Thymus (tissue), 14 donors: ENCODE data around the gene RBM24. TPM values are rescaled to one million over a fixed set of nuclear protein-coding genes. Genes with fewer than 3 reads are reported as not detected.

Source experiments
- DNase-seq, 9 donors: peaks; one replicate each; pipeline ENCODE4 v3.0.0-alpha.2; 2013; ENCODE audit warnings: low spot score in 9 of 9, low read depth in 6 of 9, missing footprints in 1 of 9
- H3K27ac ChIP-seq, 2 donors: one replicate each; pipeline ENCODE4 v1.5.1; 2013; ENCODE audit warnings: control low read depth in 1 of 2, low read depth in 1 of 2, low read length in 1 of 2, mild to moderate bottlenecking in 1 of 2, moderate library complexity in 1 of 2
- H3K27me3 ChIP-seq, 2 donors: one replicate each; pipeline ENCODE4 v1.5.1; 2013; ENCODE audit warnings: low read length in 1 of 2; ENCODE audit not compliant: control insufficient read depth in 2 of 2, insufficient read depth in 1 of 2
- H3K36me3 ChIP-seq, 2 donors: one replicate each; pipeline ENCODE4 v1.5.1; 2013; ENCODE audit warnings: low read length in 1 of 2, mild to moderate bottlenecking in 1 of 2, moderate library complexity in 1 of 2; ENCODE audit not compliant: control insufficient read depth in 2 of 2, insufficient read depth in 2 of 2
- H3K4me1 ChIP-seq, 2 donors: one replicate each; pipeline ENCODE4 v1.5.1; 2013; ENCODE audit warnings: low read length in 2 of 2; ENCODE audit not compliant: control insufficient read depth in 2 of 2, insufficient read depth in 2 of 2
- H3K4me3 ChIP-seq, 2 donors: one replicate each; pipeline ENCODE4 v1.5.1; 2013; ENCODE audit warnings: low read length in 2 of 2, control low read depth in 1 of 2, mild to moderate bottlenecking in 1 of 2
- H3K9me3 ChIP-seq, 2 donors: one replicate each; pipeline ENCODE4 v1.5.1; 2013; ENCODE audit warnings: low read length in 1 of 2, mild to moderate bottlenecking in 1 of 2; ENCODE audit not compliant: control insufficient read depth in 2 of 2, insufficient read depth in 1 of 2
- WGBS: extraction: QIAGEN DNeasy Blood & Tissue Kit; methylation state at CpG from one replicate; pipeline ENCODE4 v1.1.7; 2013; 5-methylcytosine and 5-hydroxymethylcytosine counted together
- long read RNA-seq, 10 donors: transcript quantifications; one replicate each; lab custom pipeline, GENCODE V29; 2026
- polyA plus RNA-seq: library from polyadenylated mRNA; stranded (reverse); fragments of 200-250 nt; gene quantifications from one replicate; pipeline ENCODE4 v1.2.3, GENCODE V29; 2013
- total RNA-seq: library from RNA; stranded (reverse); fragments of 120-200 nt; gene quantifications from one replicate; pipeline ENCODE4 v1.2.4, GENCODE V29; 2013
- donor health status: healthy.

RBM24 gene
- total RNA-seq (0.99 TPM), polyA plus RNA-seq (2.0 TPM)
- long read RNA-seq, donor 1: 0 reads
- long read RNA-seq, donor 2: 0 reads
- long read RNA-seq, donor 3, partial matches to known transcripts: 0 of 1 reads
- long read RNA-seq, donor 3, other reads (novel, unspliced or antisense): 0 of 1 reads
- long read RNA-seq, donor 4: 0 reads
- long read RNA-seq, donor 5, partial matches to known transcripts: 0 of 1 reads
- long read RNA-seq, donor 5, other reads (novel, unspliced or antisense): 0 of 1 reads
- long read RNA-seq, donor 6: 0 reads
- long read RNA-seq, donor 7: 0 reads
- long read RNA-seq, donor 8: 0 reads
- long read RNA-seq, donor 9: 0 reads
- long read RNA-seq, donor 10: 0 reads

DNA sequence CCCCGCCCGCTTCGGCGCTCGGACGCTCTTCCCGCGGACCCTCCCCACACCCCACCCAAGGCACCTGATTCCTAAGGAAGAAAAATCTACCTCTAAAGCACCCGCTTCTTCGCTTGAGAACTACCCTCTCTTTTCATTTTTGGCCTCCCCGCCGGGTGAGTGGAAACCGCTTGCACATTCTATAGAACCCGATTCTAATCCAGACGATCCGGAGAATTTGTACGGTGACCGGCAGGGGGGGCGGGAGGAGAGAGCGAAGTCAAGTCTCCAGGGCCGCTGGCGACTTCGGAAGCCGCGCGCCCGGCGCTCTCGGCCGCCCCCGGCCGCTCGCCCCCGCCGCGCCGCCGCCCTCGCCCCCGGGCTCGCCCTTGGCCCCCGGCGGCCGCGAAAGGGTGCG, at the start of gene RBM24:
Gene RBM24 (plus strand): TSS at position 262 of the 397 bp plus-strand sequence. CDS start 221 bp downstream, outside the sequence.
- H3K4me1 ChIP-seq: peaks cover 3 to 5% of the 10 kb centered on the region in 2 donors
- H3K27me3 ChIP-seq: peaks cover 30 to 58% of the 10 kb centered on the region in 2 donors
- peak within 1 kb of the TSS; percentile 37 for H3K4me3 ChIP-seq
- peak in 3 of 9 donors; percentile 8 to 45 (median 15) for DNase-seq
- H3K27ac ChIP-seq: no peak within 1 kb of the TSS
- WGBS: 1% methylated on average over 46 of the region's 46 CpGs
- no peaks in the 10 kb centered on the region for H3K9me3 ChIP-seq
- H3K36me3 ChIP-seq: no peaks in the 10 kb centered on the region

DNA sequence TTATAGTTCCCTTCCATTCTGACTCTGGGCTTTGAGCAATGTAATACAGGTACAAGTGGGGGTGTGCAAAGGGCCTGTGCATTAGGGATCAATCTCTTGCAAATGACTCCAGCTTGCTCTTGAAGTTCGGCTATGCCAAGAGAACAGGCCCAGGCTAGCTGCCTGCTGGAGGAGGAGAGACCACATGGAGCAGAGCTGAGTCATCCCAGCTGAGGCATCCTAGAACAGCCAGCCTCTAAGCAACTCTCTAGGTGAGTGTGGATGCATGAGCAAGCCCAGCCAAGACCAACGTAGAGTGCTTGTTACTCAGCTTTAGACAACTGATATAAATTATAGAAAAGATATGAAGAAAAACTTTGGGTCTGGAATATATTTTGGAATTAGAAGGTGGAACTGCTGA, 47.6 kb upstream of the RBM24 start:
- Histone ChIP-seq H3K9me3 (no peaks in the 10 kb centered on the region), H3K4me3 (no peak overlapping the region), H3K27me3 (no peaks in the 10 kb centered on the region), H3K36me3 (no peaks in the 10 kb centered on the region), H3K4me1 (no peaks in the 10 kb centered on the region), H3K27ac (no peak overlapping the region)
- WGBS: 93% methylated on average over 2 of the region's 2 CpGs
- DNase-seq: no peak

- no peaks in the 10 kb centered on the region for H3K4me1 ChIP-seq
Observed at GRCh38 chr6:17237246-17237645, 43.9 kb upstream of the RBM24 start.

GRCh38 chr6:17239260-17239659, 41.9 kb upstream of the RBM24 start:
- no peaks in the 10 kb centered on the region for H3K36me3 ChIP-seq
- WGBS: 96% methylated on average over 4 of the region's 4 CpGs
- no peak overlapping the region for H3K4me3 ChIP-seq
- H3K27me3 ChIP-seq: no peaks in the 10 kb centered on the region
- H3K9me3 ChIP-seq: no peaks in the 10 kb centered on the region
- H3K4me1 ChIP-seq: no peaks in the 10 kb centered on the region
- DNase-seq: no peak
- H3K27ac ChIP-seq: no peak overlapping the region

More at GRCh38 chr6:17237246-17237645, 43.9 kb upstream of the RBM24 start:
- Histone ChIP-seq H3K9me3 (no peaks in the 10 kb centered on the region), H3K36me3 (no peaks in the 10 kb centered on the region), H3K27ac (no peak overlapping the region), H3K4me3 (no peak overlapping the region), H3K27me3 (no peaks in the 10 kb centered on the region)
- 95% methylated on average over 2 of the region's 2 CpGs for WGBS
- DNase-seq: no peak

GRCh38 chr6:17240803-17241500, 40.2 kb upstream of the RBM24 start:
- Histone ChIP-seq H3K4me3 (no peak overlapping the region), H3K9me3 (no peaks in the 10 kb centered on the region), H3K27me3 (no peaks in the 10 kb centered on the region), H3K27ac (no peak overlapping the region), H3K36me3 (no peaks in the 10 kb centered on the region), H3K4me1 (no peaks in the 10 kb centered on the region)
- WGBS: 84% methylated on average over 3 of the region's 3 CpGs
- no peak for DNase-seq

GRCh38 chr6:17242087-17242486, 39.1 kb upstream of the RBM24 start:
- Histone ChIP-seq H3K27me3 (no peaks in the 10 kb centered on the region), H3K36me3 (no peaks in the 10 kb centered on the region), H3K27ac (no peak overlapping the region), H3K4me1 (no peaks in the 10 kb centered on the region), H3K9me3 (no peaks in the 10 kb centered on the region), H3K4me3 (no peak overlapping the region)
- 37% methylated on average over 1 of the region's 1 CpG for WGBS
- DNase-seq: no peak

DNA sequence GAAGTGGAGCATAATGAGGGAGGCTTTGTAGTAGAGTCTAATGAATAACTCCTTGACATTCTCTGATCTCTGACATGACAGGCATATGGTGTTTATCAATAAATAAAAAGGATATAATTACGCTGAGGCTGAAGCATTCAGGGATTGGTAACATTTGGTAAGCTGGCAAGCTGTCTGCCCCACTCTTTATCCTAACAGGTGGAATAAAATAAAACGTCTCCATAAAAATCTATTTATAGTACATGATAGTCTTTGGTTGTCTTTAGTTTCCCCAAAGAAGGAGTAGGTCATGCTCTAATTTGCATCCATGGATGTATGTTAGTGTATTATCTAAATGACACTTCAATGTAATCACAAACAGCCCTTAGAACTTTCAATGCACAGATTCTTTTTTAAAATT, 30.9 kb upstream of the RBM24 start:
- Histone ChIP-seq H3K4me3 (no peak overlapping the region), H3K4me1 (no peaks in the 10 kb centered on the region), H3K27ac (no peak overlapping the region), H3K9me3 (peaks cover 0 to 1% of the 10 kb centered on the region in 2 donors), H3K27me3 (no peaks in the 10 kb centered on the region), H3K36me3 (no peaks in the 10 kb centered on the region)
- 96% methylated on average over 2 of the region's 2 CpGs for WGBS
- DNase-seq: no peak

GRCh38 chr6:17251953-17252352, 29.2 kb upstream of the RBM24 start:
- H3K9me3 ChIP-seq: peaks cover 0 to 1% of the 10 kb centered on the region in 2 donors
- H3K36me3 ChIP-seq: no peaks in the 10 kb centered on the region
- no peak overlapping the region for H3K27ac ChIP-seq
- no peaks in the 10 kb centered on the region for H3K27me3 ChIP-seq
- H3K4me3 ChIP-seq: no peak overlapping the region
- DNase-seq: no peak
- H3K4me1 ChIP-seq: no peaks in the 10 kb centered on the region

DNA sequence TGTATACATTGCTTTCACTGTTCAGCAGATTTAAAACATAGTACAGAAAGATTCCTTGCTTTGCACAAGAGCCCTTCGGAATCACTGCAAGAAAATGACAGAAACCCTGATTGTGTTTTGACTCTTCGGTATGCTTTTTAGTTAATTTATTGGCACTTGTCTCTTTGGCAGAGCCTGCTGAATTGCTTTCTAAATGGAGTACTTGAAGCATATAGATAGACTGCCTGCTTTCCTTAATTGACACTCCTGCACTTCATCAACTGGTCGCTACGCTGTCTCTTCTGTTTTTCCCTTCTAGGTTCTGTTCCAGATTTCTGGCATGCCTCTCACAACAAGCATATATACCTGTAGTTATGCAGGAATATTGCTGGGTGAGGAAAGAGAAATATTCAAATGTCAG, 22.4 kb upstream of the RBM24 start:
- Histone ChIP-seq H3K27ac (no peak overlapping the region), H3K36me3 (no peaks in the 10 kb centered on the region), H3K27me3 (no peaks in the 10 kb centered on the region), H3K4me3 (no peak overlapping the region), H3K9me3 (no peaks in the 10 kb centered on the region), H3K4me1 (no peaks in the 10 kb centered on the region)
- 90% methylated on average over 4 of the region's 4 CpGs for WGBS
- no peak for DNase-seq
